HepG2 (cell line): ENCODE measurements around the gene RASGRF1. TPM values are rescaled to one million over a fixed set of nuclear protein-coding genes. Genes with fewer than 3 reads are reported as not detected.
A peak's percentile ranks its signal among the peaks of the same experiment; 100 is the strongest.
"Not testable (repeated sequence)": the region's sequence is repeated elsewhere in the genome, so short reads cannot be mapped to it uniquely, and the experiment has no call there.

Experiments
- ATAC-seq: fragments of 200-7000 bp; cut with Tn5 transposase; 3 replicates; pipeline ENCODE4 v1.9.1; 2020; ENCODE audit warnings: mild to moderate bottlenecking, moderate library complexity
- BruUV-seq: library from RNA; stranded (reverse); fragments of 400-500 nt; replicated peaks from 2 replicates; lab custom pipeline; 2021; lab: Mats Ljungman, UMichigan
- CTCF ChIA-PET: fragments of 300-600 bp; formaldehyde crosslinking; extraction: SDS; loops from one replicate; lab custom pipeline; 2021; ENCODE audit warnings: low total read pairs, inconsistent platforms, low intra/inter-chr PET ratio; lab: Yijun Ruan, JAX
- POLR2A ChIA-PET: fragments of 350-600 bp; sonication (Branson Sonifier 250); formaldehyde crosslinking; loops from one replicate; lab custom pipeline; 2020; ENCODE audit warnings: antibody characterized with exemption, inconsistent platforms; lab: Yijun Ruan, JAX
- DNase-seq: peaks from one replicate; pipeline ENCODE4 v3.0.0-alpha.2; 2015; ENCODE audit warnings: low spot score
- FAIRE-seq: peaks from 3 replicates; lab custom pipeline; 2011; peaks lifted over from hg19 to GRCh38; lab: Jason Lieb, UNC
- H2AFZ ChIP-seq: one replicate; pipeline ENCODE4 v1.6.1; 2011; ENCODE audit warnings: low read length, inconsistent platforms
- H3K27ac ChIP-seq: fragments of 300-600 bp; 3 replicates; pipeline ENCODE4 v1.8.0; 2011; ENCODE audit warnings: mixed run types, mild to moderate bottlenecking, mixed read lengths, low read length, inconsistent platforms; ENCODE audit not compliant: insufficient read depth; ENCODE audit errors: extremely low read length
- H3K27me3 ChIP-seq, 2 experiments: fragments of 200-600 bp in 1 of 2; 2 replicates in 1 of 2; 3 replicates in 1 of 2; pipeline versions ENCODE4 v1.6.0 to v1.8.0; 2011; ENCODE audit warnings: low read length in 2 of 2, mild to moderate bottlenecking in 2 of 2, moderate library complexity in 2 of 2, inconsistent platforms in 1 of 2; ENCODE audit not compliant: insufficient read depth in 2 of 2, control insufficient read depth in 1 of 2
- H3K36me3 ChIP-seq, 2 experiments: fragments of 200-600 bp in 1 of 2; replicated peaks in 1 of 2; 2 replicates in 1 of 2; 3 replicates in 1 of 2; pipeline versions ENCODE4 v1.5.1 to v1.8.0; 2011; ENCODE audit warnings: low read length in 2 of 2, inconsistent platforms in 1 of 2; ENCODE audit not compliant: insufficient read depth in 2 of 2, control insufficient read depth in 1 of 2
- H3K4me1 ChIP-seq: 2 replicates; pipeline ENCODE4 v1.5.1; 2012; ENCODE audit warnings: low read length, inconsistent platforms; ENCODE audit not compliant: insufficient read depth
- H3K4me2 ChIP-seq: 2 replicates; pipeline ENCODE4 v1.6.0; 2011; ENCODE audit warnings: low read depth, low read length, inconsistent platforms
- H3K4me3 ChIP-seq, 3 experiments: fragments of 200-600 bp in 1 of 3; sonication (generic), shearing (Covaris generic) in 1 of 3; replicated peaks in 1 of 3; 2 replicates each; pipeline ENCODE4 v1.5.1; 2011 to 2016; ENCODE audit warnings: low read length in 3 of 3, inconsistent platforms in 2 of 3, low read depth in 2 of 3, mild to moderate bottlenecking in 2 of 3, control low read depth in 1 of 3, mixed read lengths in 1 of 3; ENCODE audit not compliant: insufficient read depth in 1 of 3
- H3K79me2 ChIP-seq: one replicate; pipeline ENCODE4 v1.6.1; 2011; ENCODE audit warnings: low read length, inconsistent platforms; ENCODE audit not compliant: insufficient read depth
- H3K9ac ChIP-seq: 2 replicates; pipeline ENCODE4 v1.6.0; 2011; ENCODE audit warnings: mild to moderate bottlenecking, low read depth, low read length, inconsistent platforms; ENCODE audit not compliant: insufficient read depth
- H3K9me3 ChIP-seq: 2 replicates; pipeline ENCODE4 v1.5.1; 2012; ENCODE audit warnings: mild to moderate bottlenecking, low read length
- H4K20me1 ChIP-seq: 2 replicates; pipeline ENCODE4 v1.6.0; 2011; ENCODE audit warnings: inconsistent platforms, mild to moderate bottlenecking, low read length, moderate library complexity; ENCODE audit not compliant: insufficient read depth
- CAMTA2 ChIP-seq: sonication (generic); formaldehyde crosslinking; IDR thresholded peaks from 2 replicates; pipeline ENCODE4 v1.4.0; 2020; ENCODE audit warnings: mild to moderate bottlenecking, missing genetic modification reagents, borderline replicate concordance
- FOXO1 ChIP-seq: sonication (generic); formaldehyde crosslinking; IDR thresholded peaks from 2 replicates; pipeline ENCODE4 v1.4.0; 2020; ENCODE audit warnings: missing genetic modification reagents
- HNRNPL ChIP-seq: fragments of 200-400 bp; formaldehyde crosslinking; IDR thresholded peaks from 2 replicates; pipeline ENCODE4 v1.6.1; 2017; ENCODE audit warnings: mild to moderate bottlenecking, low read depth, low read length
- NPAS2 ChIP-seq: sonication (generic); formaldehyde crosslinking; IDR thresholded peaks from 2 replicates; pipeline ENCODE4 v1.8.0; 2022; ENCODE audit warnings: mild to moderate bottlenecking, missing genetic modification reagents, borderline replicate concordance
- XBP1 ChIP-seq: sonication (generic); formaldehyde crosslinking; IDR thresholded peaks from 2 replicates; pipeline ENCODE4 v1.5.0; 2020; ENCODE audit warnings: missing genetic modification reagents
- ZC3H13 ChIP-seq: sonication (generic); formaldehyde crosslinking; IDR thresholded peaks from 2 replicates; pipeline ENCODE4 v1.8.1; 2023; ENCODE audit warnings: mild to moderate bottlenecking, missing genetic modification reagents, moderate library complexity
- ZNF224 ChIP-seq: sonication (generic); formaldehyde crosslinking; IDR thresholded peaks from 2 replicates; pipeline ENCODE4 v1.5.0; 2020; ENCODE audit warnings: mild to moderate bottlenecking, missing genetic modification reagents
- ZNF34 ChIP-seq: sonication (generic); formaldehyde crosslinking; IDR thresholded peaks from 2 replicates; pipeline ENCODE4 v1.4.0; 2020; ENCODE audit warnings: mild to moderate bottlenecking, missing genetic modification reagents, borderline replicate concordance
- ZNF687 ChIP-seq: sonication (generic); formaldehyde crosslinking; IDR thresholded peaks from 2 replicates; pipeline ENCODE4 v1.5.1; 2020; ENCODE audit warnings: mild to moderate bottlenecking, missing genetic modification reagents, moderate library complexity
- ZNF891 ChIP-seq: sonication (generic); formaldehyde crosslinking; IDR thresholded peaks from 2 replicates; pipeline ENCODE4 v1.5.0; 2020; ENCODE audit warnings: mild to moderate bottlenecking, missing genetic modification reagents
- WGBS: methylation state at CpG from one replicate; pipeline ENCODE4 v1.1.6; 2017; ENCODE audit warnings: low lambda C conversion rate; 5-methylcytosine and 5-hydroxymethylcytosine counted together
- in situ Hi-C: cut with HindIII; loops from 2 replicates; pipeline ENCODE4 v1.10.0; 2017; ENCODE audit warnings: low pct_unique_long_range_greater_than_20kb; ENCODE audit not compliant: extremely low pct_ligation_motif_present
- intact Hi-C: fragments of 100-400 bp; cut with micrococcal nuclease; formaldehyde crosslinking; loops from one replicate; pipeline ENCODE4 v1.10.0; 2022; ENCODE audit not compliant: unreplicated experiment
- polyA plus RNA-seq, 8 experiments: library from polyadenylated mRNA; depleted of rRNA in 3 of 8; stranded (reverse) in 7 of 8; unstranded in 1 of 8; fragments of >200 nt; fragmentation: Illumina TruSeq in 4 of 8; extraction: Trizol in 4 of 8; gene quantifications; 2 replicates each; pipeline versions ENCODE4 v1.2.1 to v1.2.3, GENCODE V29; 2011 to 2016; ENCODE audit warnings: low read depth in 4 of 8, missing spikeins in 1 of 8, mixed read lengths in 1 of 8; ENCODE audit not compliant: insufficient read depth in 1 of 8
- total RNA-seq, 5 experiments: library from RNA; depleted of rRNA; stranded (reverse); fragments of >200 nt; fragmentation: Illumina TruSeq; extraction: Trizol; gene quantifications; 2 replicates each; pipeline ENCODE4 v1.2.3, GENCODE V29; 2016; ENCODE audit warnings: low read depth in 1 of 5
- TF ChIP-seq, protein P1 (sequence below): sonication (generic); formaldehyde crosslinking; IDR thresholded peaks from 2 replicates; pipeline ENCODE4 v1.8.1; 2023; ENCODE audit warnings: mild to moderate bottlenecking, missing genetic modification reagents, borderline replicate concordance
- TF ChIP-seq, protein P2 (sequence below): sonication (generic); formaldehyde crosslinking; IDR thresholded peaks from 2 replicates; pipeline ENCODE4 v1.5.0; 2020; ENCODE audit warnings: mild to moderate bottlenecking, missing genetic modification reagents, borderline replicate concordance

Gene RASGRF1
- total and polyA plus RNA-seq, 2 of the 13 experiments (the other 11 are each of a cell fraction or from before 2014, with no cell fraction given), result 0.55 to 3.0 TPM

DNA sequence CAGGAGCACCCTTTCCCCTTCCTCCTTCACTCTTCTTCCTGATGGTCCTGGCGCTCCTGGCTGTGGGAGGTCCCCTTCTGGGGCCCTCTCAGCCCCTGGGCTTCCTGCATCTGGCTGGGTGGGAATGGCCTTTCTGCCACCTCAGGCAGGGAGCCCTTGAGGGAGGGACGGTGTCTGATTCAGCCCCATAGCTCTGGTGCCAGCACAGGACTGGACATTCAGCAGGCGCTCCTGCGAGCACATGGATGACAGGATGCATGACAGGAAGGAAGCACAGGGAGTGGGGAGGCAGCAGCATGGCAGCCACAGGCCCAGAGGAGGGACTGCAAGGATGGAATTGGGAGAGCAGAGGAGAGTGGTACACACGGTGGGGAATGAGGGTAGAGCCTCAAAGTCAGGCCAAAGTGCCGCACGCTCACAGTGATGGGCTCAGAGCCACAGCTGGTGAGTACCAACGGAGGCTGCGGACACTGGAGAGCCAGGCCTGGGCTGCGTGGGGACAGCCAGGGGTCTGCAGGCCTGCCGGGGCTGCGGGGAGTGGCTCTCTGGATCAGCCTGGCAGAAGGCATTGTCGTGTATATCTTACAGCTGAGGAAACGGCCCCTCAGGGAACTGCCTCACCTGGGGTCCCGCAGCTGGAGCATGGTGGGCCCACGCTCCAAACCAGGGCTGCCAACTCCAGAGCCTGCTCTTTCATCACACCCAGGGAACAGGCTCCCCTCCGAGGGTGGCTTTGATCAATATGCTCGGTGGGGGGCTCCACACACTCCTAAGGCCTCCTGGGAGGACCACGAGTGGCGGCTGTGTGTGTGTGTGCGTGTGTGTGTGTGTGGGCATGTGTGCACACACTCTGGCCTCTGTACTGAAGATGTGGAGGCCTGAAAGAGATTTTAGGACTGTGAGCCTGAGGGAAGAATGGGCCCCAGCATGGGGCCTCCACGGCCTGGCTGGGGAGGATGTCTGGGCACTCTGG is 94.4 kb downstream of the RASGRF1 start (continued):
- TF ChIP-seq CAMTA2 (CRISPR knock-in tag) (0 out of 2 replicates have a peak, but pooled peaks have one; percentile 33), XBP1 (CRISPR knock-in tag) (no peak), ZNF34 (CRISPR knock-in tag) (no peak), ZNF687 (peak; percentile 77), ZNF891 (0 out of 2 replicates have a peak, but pooled peaks have one; percentile 26), NPAS2 (0 out of 2 replicates have a peak, but pooled peaks have one; percentile 44), ZNF224 (CRISPR knock-in tag) (0 out of 2 replicates have a peak, but pooled peaks have one; percentile 42), FOXO1 (CRISPR knock-in tag) (peak; percentile 16; the same call in 1 of the 2 replicates), ZC3H13 (CRISPR knock-in tag) (peak; percentile 30; the same call in 1 of the 2 replicates), HNRNPL (peak; percentile 26; the same call in 1 of the 2 replicates)
- TF ChIP-seq, protein P1, sequence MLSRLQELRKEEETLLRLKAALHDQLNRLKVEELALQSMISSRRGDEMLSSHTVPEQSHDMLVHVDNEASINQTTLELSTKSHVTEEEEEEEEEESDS (CRISPR knock-in tag), result no peak
- TF ChIP-seq, protein P2, sequence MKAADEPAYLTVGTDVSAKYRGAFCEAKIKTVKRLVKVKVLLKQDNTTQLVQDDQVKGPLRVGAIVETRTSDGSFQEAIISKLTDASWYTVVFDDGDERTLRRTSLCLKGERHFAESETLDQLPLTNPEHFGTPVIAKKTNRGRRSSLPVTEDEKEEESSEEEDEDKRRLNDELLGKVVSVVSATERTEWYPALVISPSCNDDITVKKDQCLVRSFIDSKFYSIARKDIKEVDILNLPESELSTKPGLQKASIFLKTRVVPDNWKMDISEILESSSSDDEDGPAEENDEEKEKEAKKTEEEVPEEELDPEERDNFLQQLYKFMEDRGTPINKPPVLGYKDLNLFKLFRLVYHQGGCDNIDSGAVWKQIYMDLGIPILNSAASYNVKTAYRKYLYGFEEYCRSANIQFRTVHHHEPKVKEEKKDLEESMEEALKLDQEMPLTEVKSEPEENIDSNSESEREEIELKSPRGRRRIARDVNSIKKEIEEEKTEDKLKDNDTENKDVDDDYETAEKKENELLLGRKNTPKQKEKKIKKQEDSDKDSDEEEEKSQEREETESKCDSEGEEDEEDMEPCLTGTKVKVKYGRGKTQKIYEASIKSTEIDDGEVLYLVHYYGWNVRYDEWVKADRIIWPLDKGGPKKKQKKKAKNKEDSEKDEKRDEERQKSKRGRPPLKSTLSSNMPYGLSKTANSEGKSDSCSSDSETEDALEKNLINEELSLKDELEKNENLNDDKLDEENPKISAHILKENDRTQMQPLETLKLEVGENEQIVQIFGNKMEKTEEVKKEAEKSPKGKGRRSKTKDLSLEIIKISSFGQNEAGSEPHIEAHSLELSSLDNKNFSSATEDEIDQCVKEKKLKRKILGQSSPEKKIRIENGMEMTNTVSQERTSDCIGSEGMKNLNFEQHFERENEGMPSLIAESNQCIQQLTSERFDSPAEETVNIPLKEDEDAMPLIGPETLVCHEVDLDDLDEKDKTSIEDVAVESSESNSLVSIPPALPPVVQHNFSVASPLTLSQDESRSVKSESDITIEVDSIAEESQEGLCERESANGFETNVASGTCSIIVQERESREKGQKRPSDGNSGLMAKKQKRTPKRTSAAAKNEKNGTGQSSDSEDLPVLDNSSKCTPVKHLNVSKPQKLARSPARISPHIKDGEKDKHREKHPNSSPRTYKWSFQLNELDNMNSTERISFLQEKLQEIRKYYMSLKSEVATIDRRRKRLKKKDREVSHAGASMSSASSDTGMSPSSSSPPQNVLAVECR (CRISPR knock-in tag), result 0 out of 2 replicates have a peak, but pooled peaks have one; percentile 29

- Histone ChIP-seq H3K27ac (peak overlapping the region; percentile 100), H3K4me1 (peaks cover 88% of the 10 kb centered on the region)
- POLR2A ChIA-PET, result interaction anchor here (0.9 to 2.7 kb wide), 12 partner anchors 9 to 85 kb away, joined by 3 to 26 read pairs (median 10); partner anchors contain the start of gene CTSH
- H3K9ac ChIP-seq, H3K27me3 ChIP-seq, H3K36me3 ChIP-seq, FAIRE-seq, H3K4me3 ChIP-seq, BruUV-seq, H3K79me2 ChIP-seq, in situ Hi-C loops, H3K4me2 ChIP-seq, H3K9me3 ChIP-seq, DNase-seq, ATAC-seq, H2AFZ ChIP-seq, H4K20me1 ChIP-seq: not testable (repeated sequence)
- intact Hi-C loops, result loop anchor here (10.0 kb wide), 1 partner anchor 50 kb away; the partner anchor contains the start of gene CTSH
- CTCF ChIA-PET, result interaction anchor here (0.6 to 0.9 kb wide), 2 partner anchors 11 to 16 kb away, joined by 3 read pairs; no protein-coding TSS in a partner anchor
- WGBS, result 81% methylated on average over 6 of the region's 6 CpGs
Measured at GRCh38 chr15:78995161-78995560, 95.4 kb downstream of the RASGRF1 start.
